H1 (cell line): ENCODE data around the gene POLD4.

Source experiments
- CBX5 ChIP-seq: fragments of 300-800, 300-1000 bp; sonication (generic); IDR thresholded peaks from 2 replicates; pipeline ENCODE4 v1.7.1; 2016; ENCODE audit warnings: antibody characterized with exemption, low read length, low read depth
- CHD1 ChIP-seq: IDR thresholded peaks from 2 replicates; pipeline ENCODE4 v1.6.1; 2012; ENCODE audit warnings: low read depth, low read length, improper control_type of control experiment
- CTCF ChIP-seq, 3 experiments: IDR thresholded peaks; 1 replicate in 2 of 3; 2 replicates in 1 of 3; pipeline versions ENCODE4 v1.5.1 to v1.6.1; 2011; ENCODE audit warnings: low read length in 3 of 3, mild to moderate bottlenecking in 3 of 3, inconsistent platforms in 2 of 3, low read depth in 1 of 3, moderate library complexity in 1 of 3; ENCODE audit not compliant: insufficient read depth in 1 of 3; ENCODE audit errors: control extremely low read depth in 1 of 3
- EP300 ChIP-seq, 2 experiments: IDR thresholded peaks; 1 replicate in 1 of 2; 2 replicates in 1 of 2; pipeline ENCODE4 v1.6.1; 2011 to 2012; ENCODE audit warnings: low read depth in 2 of 2, low read length in 2 of 2, mild to moderate bottlenecking in 2 of 2, borderline replicate concordance in 1 of 2, inconsistent platforms in 1 of 2, moderate library complexity in 1 of 2
- EZH2 ChIP-seq: fragments of 200-600 bp; sonication (generic); IDR thresholded peaks from 2 replicates; pipeline ENCODE4 v1.7.1; 2012; ENCODE audit warnings: low read depth, mild to moderate bottlenecking, moderate library complexity, low read length, inconsistent platforms; ENCODE audit not compliant: severe bottlenecking
- FOSL1 ChIP-seq: IDR thresholded peaks from 2 replicates; pipeline ENCODE4 v1.6.1; 2011; ENCODE audit warnings: mild to moderate bottlenecking, low read depth, low read length, moderate library complexity; ENCODE audit not compliant: insufficient read depth
- HDAC2 ChIP-seq, 2 experiments: fragments of 300-600 bp in 1 of 2; sonication (generic) in 1 of 2; IDR thresholded peaks; 2 replicates each; pipeline ENCODE4 v1.6.1; 2011 to 2012; ENCODE audit warnings: low read depth in 2 of 2, low read length in 2 of 2, mild to moderate bottlenecking in 2 of 2, moderate library complexity in 2 of 2, borderline replicate concordance in 1 of 2, inconsistent platforms in 1 of 2
- JUN ChIP-seq: IDR thresholded peaks from 2 replicates; pipeline ENCODE4 v1.6.1; 2011; ENCODE audit warnings: low read depth, mild to moderate bottlenecking, improper control_type of control experiment, low read length
- MAX ChIP-seq: IDR thresholded peaks from 2 replicates; pipeline ENCODE4 v1.6.1; 2012; ENCODE audit warnings: inconsistent platforms
- RFX5 ChIP-seq: IDR thresholded peaks from 2 replicates; pipeline ENCODE4 v1.6.1; 2011; ENCODE audit warnings: low read depth, low read length, improper control_type of control experiment, borderline replicate concordance
- USF2 ChIP-seq: IDR thresholded peaks from 2 replicates; pipeline ENCODE4 v1.6.1; 2011; ENCODE audit warnings: low read length, improper control_type of control experiment

- TF ChIP-seq EZH2 (no peak), JUN (no peak), RFX5 (no peak), CTCF (IDR thresholded peaks at IDR 0.05; ENCODE audit: control extremely low read depth in 1 of 3, insufficient read depth in 1 of 3, low read depth in 1 of 3, low read length in 3 of 3) (no peak), CHD1 (no peak), EP300 (IDR thresholded peaks at IDR 0.05; ENCODE audit: borderline replicate concordance in 1 of 2, low read depth in 2 of 2, low read length in 2 of 2) (no peak), FOSL1 (no peak), HDAC2 (IDR thresholded peaks at IDR 0.05; ENCODE audit: borderline replicate concordance in 1 of 2, low read depth in 2 of 2, low read length in 2 of 2) (no peak; a peak in 1 of 4 replicates), MAX (peak; percentile 59), USF2 (peak; percentile 40; the same call in 1 of the 2 replicates), CBX5 (no peak)
Measured at GRCh38 chr11:67302571-67303131, 50.7 kb downstream of the POLD4 start.
